KG1 (cell line): Measurements from ENCODE around the gene GHRH.

Experiments
- DNase-seq: peaks from one replicate; lab custom pipeline; 2025; lab: John Stamatoyannopoulos, UW

Gene GHRH

DNA sequence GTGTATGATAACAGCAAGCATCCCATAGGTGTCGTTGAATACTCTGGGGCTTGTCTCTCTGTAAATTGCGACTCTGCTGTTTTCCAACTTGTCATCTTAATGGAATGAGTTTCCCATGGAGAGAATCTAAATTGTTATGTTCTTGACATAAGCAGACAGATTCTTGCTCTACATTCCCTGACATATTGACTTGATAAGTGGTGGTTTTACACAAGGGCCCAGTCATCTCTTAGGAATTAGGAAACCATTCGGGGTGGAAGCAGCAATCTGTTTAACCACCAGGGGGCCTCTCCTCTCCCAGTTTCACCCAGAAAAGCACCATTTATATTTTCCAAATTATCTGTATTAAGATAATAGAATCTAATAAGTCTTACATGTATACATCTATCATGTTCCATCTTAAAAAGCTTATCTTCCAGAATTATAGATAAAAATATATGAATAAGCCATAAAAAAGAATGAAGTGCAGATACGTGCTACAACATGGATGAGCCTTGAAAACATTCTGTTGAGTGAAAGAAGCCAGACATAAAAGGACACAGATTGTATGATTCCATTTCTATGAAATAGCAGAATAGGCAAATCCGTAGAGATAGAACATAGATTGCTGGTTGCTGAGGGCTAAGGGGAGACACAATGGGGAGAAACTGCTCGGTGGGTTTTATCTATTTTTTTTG, 59.2 kb downstream of the GHRH start:
- no peak for DNase-seq

DNA sequence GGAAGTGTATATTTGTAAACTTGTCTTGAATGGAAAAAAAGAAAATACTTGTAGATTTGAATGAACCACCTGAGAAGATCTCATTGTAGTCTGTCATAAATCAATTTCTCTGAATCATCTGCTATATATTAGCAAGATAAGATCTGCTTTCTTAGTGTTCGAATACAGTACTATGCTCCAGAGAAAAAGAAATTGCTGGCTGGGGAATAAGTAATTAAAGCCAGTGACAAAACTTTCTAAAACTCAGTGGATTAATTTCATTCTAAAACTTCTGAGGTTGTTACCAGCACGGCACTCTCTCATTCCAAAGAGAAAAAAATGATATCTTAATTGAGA, 59.8 kb downstream of the GHRH start:
- DNase-seq: no peak
